HCT116 (cell line): ENCODE measurements around the gene LAMC3. TPM values are rescaled to one million over a fixed set of nuclear protein-coding genes. Genes with fewer than 3 reads are reported as not detected.

Source experiments
- ATAC-seq: fragments of 200-7000 bp; cut with Tn5 transposase; 2 replicates; pipeline ENCODE4 v1.9.1; 2020; ENCODE audit warnings: mild to moderate bottlenecking, moderate library complexity
- BruUV-seq: library from RNA; stranded (reverse); fragments of 400-500 nt; replicated peaks from 2 replicates; lab custom pipeline; 2021; lab: Mats Ljungman, UMichigan
- CTCF ChIA-PET: fragments of 300-600 bp; sonication (Branson Sonifier 250); formaldehyde crosslinking; loops from one replicate; lab custom pipeline; 2021; ENCODE audit warnings: antibody characterized with exemption; lab: Charles Lee
- POLR2A ChIA-PET: fragments of 300-600, 350-600 bp; sonication (Branson Sonifier 250); formaldehyde crosslinking; loops from one replicate; lab custom pipeline; 2021; ENCODE audit warnings: antibody characterized with exemption; lab: Charles Lee
- RAD21 ChIA-PET, 2 experiments: fragments of 300-600 bp; sonication (Branson Sonifier 250); formaldehyde crosslinking; loops; one replicate each; lab custom pipeline; 2023; ENCODE audit warnings: low total read pairs in 2 of 2; ENCODE audit not compliant: uncharacterized antibody in 2 of 2, unreplicated experiment in 2 of 2, low non-redundant PET in 1 of 2; lab: Charles Lee
- DNase-seq: peaks from one replicate; pipeline ENCODE4 v3.0.0-alpha.2; 2010; ENCODE audit warnings: low read depth, low spot score
- H2AFZ ChIP-seq: fragments of 200-600 bp; shearing (Covaris generic), sonication (generic); 2 replicates; pipeline ENCODE4 v1.6.1; 2017; ENCODE audit warnings: low read depth, mixed run types, mixed read lengths, antibody characterized with exemption, low read length; ENCODE audit not compliant: poor library complexity, severe bottlenecking
- H3K27ac ChIP-seq: 2 replicates; pipeline ENCODE4 v1.5.1; 2012; ENCODE audit warnings: low read depth, low read length
- H3K27me3 ChIP-seq: fragments of 200-600 bp; sonication (generic); 2 replicates; pipeline ENCODE4 v1.6.1; 2016; ENCODE audit warnings: mixed run types, low read length, mixed read lengths; ENCODE audit not compliant: insufficient read depth
- H3K36me3 ChIP-seq, 2 experiments: fragments of 200-500 bp in 1 of 2; fragments of 200-600 bp in 1 of 2; sonication (Bioruptor generic) in 1 of 2; sonication (generic) in 1 of 2; 2 replicates each; pipeline versions ENCODE4 v1.5.1 to v1.6.1; 2014 to 2016; ENCODE audit warnings: low read length in 2 of 2, inconsistent platforms in 1 of 2, mixed read lengths in 1 of 2, mixed run types in 1 of 2; ENCODE audit not compliant: insufficient read depth in 2 of 2, control insufficient read depth in 1 of 2
- H3K4me1 ChIP-seq, 2 experiments: fragments of 200-600 bp in 1 of 2; sonication (generic) in 1 of 2; 2 replicates each; pipeline versions ENCODE4 v1.5.1 to v1.6.1; 2012 to 2017; ENCODE audit warnings: low read length in 2 of 2, inconsistent platforms in 1 of 2, mild to moderate bottlenecking in 1 of 2, mixed read lengths in 1 of 2, mixed run types in 1 of 2, moderate library complexity in 1 of 2; ENCODE audit not compliant: insufficient read depth in 2 of 2, control insufficient read depth in 1 of 2
- H3K4me2 ChIP-seq: fragments of 200-600 bp; sonication (generic); 2 replicates; pipeline ENCODE4 v1.6.1; 2017; ENCODE audit warnings: mixed run types, low read length, mixed read lengths
- H3K4me3 ChIP-seq, 2 experiments: fragments of 200-600 bp in 1 of 2; sonication (generic) in 1 of 2; replicated peaks in 1 of 2; 2 replicates each; pipeline ENCODE4 v1.5.1; 2011 to 2016; ENCODE audit warnings: low read length in 2 of 2, control low read depth in 1 of 2, low read depth in 1 of 2, mild to moderate bottlenecking in 1 of 2, mixed read lengths in 1 of 2, mixed run types in 1 of 2
- H3K79me2 ChIP-seq: fragments of 200-600 bp; sonication (generic); 2 replicates; pipeline ENCODE4 v1.6.1; 2017; ENCODE audit warnings: mild to moderate bottlenecking, mixed run types, low read length, moderate library complexity, mixed read lengths; ENCODE audit not compliant: insufficient read depth
- H3K9ac ChIP-seq: fragments of 200-600 bp; sonication (generic); 2 replicates; pipeline ENCODE4 v1.6.1; 2016; ENCODE audit warnings: low read length, mixed read lengths
- H3K9me2 ChIP-seq: fragments of 200-600 bp; sonication (generic), shearing (Covaris generic); 2 replicates; pipeline ENCODE4 v1.6.1; 2017; ENCODE audit warnings: mixed run types, mild to moderate bottlenecking, moderate library complexity; ENCODE audit not compliant: insufficient read depth
- H3K9me3 ChIP-seq, 2 experiments: fragments of 200-500 bp in 1 of 2; fragments of 200-600 bp in 1 of 2; sonication (Bioruptor generic) in 1 of 2; sonication (generic) in 1 of 2; 2 replicates each; pipeline ENCODE4 v1.6.1; 2014 to 2017; ENCODE audit warnings: low read length in 2 of 2, mixed read lengths in 2 of 2, inconsistent platforms in 1 of 2, low read depth in 1 of 2, mild to moderate bottlenecking in 1 of 2, mixed run types in 1 of 2, moderate library complexity in 1 of 2; ENCODE audit not compliant: control insufficient read depth in 1 of 2, insufficient read depth in 1 of 2
- H4K20me1 ChIP-seq: fragments of 200-600 bp; sonication (generic), shearing (Covaris generic); 2 replicates; pipeline ENCODE4 v1.6.1; 2017; ENCODE audit warnings: mixed run types, mild to moderate bottlenecking, moderate library complexity; ENCODE audit not compliant: insufficient read depth
- ATF3 ChIP-seq: IDR thresholded peaks from 2 replicates; pipeline ENCODE4 v1.6.1; 2012
- CEBPB ChIP-seq: IDR thresholded peaks from 2 replicates; pipeline ENCODE4 v1.6.1; 2012; ENCODE audit warnings: low read depth
- EGR1 ChIP-seq: IDR thresholded peaks from 2 replicates; pipeline ENCODE4 v1.6.1; 2012; ENCODE audit warnings: low read depth
- ELF1 ChIP-seq: IDR thresholded peaks from 2 replicates; pipeline ENCODE4 v1.6.1; 2012; ENCODE audit warnings: low read depth, borderline replicate concordance
- EZH2 ChIP-seq: fragments of 200-600 bp; sonication (generic); IDR thresholded peaks from 2 replicates; pipeline ENCODE4 v1.6.1; 2017; ENCODE audit warnings: antibody characterized with exemption, mixed run types
- EZH2phosphoT487 ChIP-seq: fragments of 200-600 bp; IDR thresholded peaks from 2 replicates; pipeline ENCODE4 v1.6.1; 2018; ENCODE audit warnings: antibody characterized with exemption, borderline replicate concordance
- FOSL1 ChIP-seq: IDR thresholded peaks from 2 replicates; pipeline ENCODE4 v1.6.1; 2012; ENCODE audit warnings: low read depth
- POLR2A ChIP-seq: IDR thresholded peaks from 2 replicates; pipeline ENCODE4 v1.7.0; 2011; ENCODE audit warnings: borderline replicate concordance; ENCODE audit not compliant: insufficient read depth, insufficient read length; ENCODE audit errors: extremely low read depth
- POLR2AphosphoS5 ChIP-seq: IDR thresholded peaks from 2 replicates; pipeline ENCODE4 v1.6.1; 2011; ENCODE audit warnings: mild to moderate bottlenecking, low read depth, low read length, moderate library complexity
- RAD21 ChIP-seq: IDR thresholded peaks from 2 replicates; pipeline ENCODE4 v1.6.1; 2012; ENCODE audit warnings: low read depth, mild to moderate bottlenecking
- SIN3A ChIP-seq: IDR thresholded peaks from 2 replicates; pipeline ENCODE4 v1.6.1; 2012; ENCODE audit warnings: low read depth
- SP1 ChIP-seq: IDR thresholded peaks from 2 replicates; pipeline ENCODE4 v1.6.1; 2012; ENCODE audit warnings: low read depth
- SRF ChIP-seq: IDR thresholded peaks from 2 replicates; pipeline ENCODE4 v1.6.1; 2012; ENCODE audit warnings: low read depth
- TCF7L2 ChIP-seq: IDR thresholded peaks from 2 replicates; pipeline ENCODE4 v1.7.0; 2011; ENCODE audit warnings: borderline replicate concordance, inconsistent platforms; ENCODE audit not compliant: insufficient read depth, insufficient read length; ENCODE audit errors: extremely low read depth
- YY1 ChIP-seq: IDR thresholded peaks from 2 replicates; pipeline ENCODE4 v1.6.1; 2011; ENCODE audit warnings: low read length, low read depth, moderate library complexity, mild to moderate bottlenecking; ENCODE audit not compliant: insufficient replicate concordance; ENCODE audit errors: extremely low read depth
- ZBTB33 ChIP-seq: IDR thresholded peaks from 2 replicates; pipeline ENCODE4 v1.6.1; 2011; ENCODE audit warnings: mild to moderate bottlenecking, low read length, moderate library complexity; ENCODE audit not compliant: insufficient replicate concordance; ENCODE audit errors: extremely low read depth
- ZFX ChIP-seq: fragments of 450-650 bp; IDR thresholded peaks from 2 replicates; pipeline ENCODE4 v1.6.1; 2017
- ZNF274 ChIP-seq: fragments of 200-500 bp; sonication (Bioruptor generic); IDR thresholded peaks from 2 replicates; pipeline ENCODE4 v1.6.1; 2014; ENCODE audit warnings: mild to moderate bottlenecking, low read depth, low read length, inconsistent platforms
- intact Hi-C: fragments of 100-400 bp; cut with micrococcal nuclease; formaldehyde crosslinking; loops from 2 replicates; pipeline ENCODE4 v1.10.0; 2022
- total RNA-seq: library from RNA; stranded (reverse); gene quantifications from one replicate; pipeline ENCODE4 v1.2.1, GENCODE V29; 2021; ENCODE audit not compliant: unreplicated experiment
- TF ChIP-seq, protein P1 (sequence below): IDR thresholded peaks from 2 replicates; pipeline ENCODE4 v1.6.1; 2012; ENCODE audit warnings: low read depth
- TF ChIP-seq, protein P2 (sequence below): IDR thresholded peaks from 2 replicates; pipeline ENCODE4 v1.6.1; 2012

LAMC3 gene
- total RNA-seq, 1 experiment from 2014 or later = 7.7 TPM

DNA sequence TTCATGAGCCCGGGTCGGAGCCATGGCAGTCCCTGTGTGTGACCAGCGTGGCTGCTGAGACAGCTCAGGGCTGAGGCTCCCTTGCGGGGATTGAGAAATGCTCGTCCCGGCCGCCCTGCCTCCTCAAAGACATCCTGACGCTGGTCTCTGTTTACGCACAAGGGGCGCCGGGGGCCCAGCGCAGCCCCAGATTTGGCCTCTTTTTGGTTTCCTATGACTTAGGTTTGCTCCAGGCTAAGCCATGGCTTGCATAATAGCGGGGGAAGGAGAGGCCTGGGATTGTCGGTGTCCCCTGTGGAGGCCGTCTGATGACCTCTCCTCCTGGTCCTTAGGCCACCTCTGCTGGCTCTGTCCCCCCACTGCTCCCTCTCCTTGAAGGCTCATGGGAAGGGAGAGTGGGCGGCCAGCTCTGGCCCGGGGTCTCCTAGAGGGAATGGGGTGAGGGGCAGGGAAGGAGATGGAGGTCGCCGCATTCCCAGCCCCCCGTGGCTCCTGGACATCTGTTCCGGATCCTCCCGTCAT, 3.5 kb downstream of the LAMC3 start:
- ATAC-seq (no peak), DNase-seq (no peak)
- Histone ChIP-seq H2AFZ (no peak overlapping the region), H3K9me3 (no peaks in the 10 kb centered on the region), H3K4me3 (no peak overlapping the region), H4K20me1 (no peaks in the 10 kb centered on the region), H3K9ac (no peak overlapping the region), H3K27me3 (no peaks in the 10 kb centered on the region), H3K4me2 (no peak overlapping the region), H3K9me2 (no peaks in the 10 kb centered on the region), H3K79me2 (no peaks in the 10 kb centered on the region), H3K4me1 (peaks cover 3 to 14% of the 10 kb centered on the region in 2 experiments), H3K27ac (no peak overlapping the region), H3K36me3 (no peaks in the 10 kb centered on the region)
- TF ChIP-seq ELF1 (no peak), POLR2A (no peak), SRF (no peak), SP1 (no peak), ZNF274 (no peak), FOSL1 (no peak), CEBPB (no peak), ATF3 (no peak), RAD21 (no peak), EZH2phosphoT487 (no peak), ZBTB33 (no peak), SIN3A (no peak), POLR2AphosphoS5 (no peak), YY1 (no peak), EZH2 (no peak), TCF7L2 (no peak), EGR1 (no peak), ZFX (no peak)
- TF ChIP-seq, protein P1, sequence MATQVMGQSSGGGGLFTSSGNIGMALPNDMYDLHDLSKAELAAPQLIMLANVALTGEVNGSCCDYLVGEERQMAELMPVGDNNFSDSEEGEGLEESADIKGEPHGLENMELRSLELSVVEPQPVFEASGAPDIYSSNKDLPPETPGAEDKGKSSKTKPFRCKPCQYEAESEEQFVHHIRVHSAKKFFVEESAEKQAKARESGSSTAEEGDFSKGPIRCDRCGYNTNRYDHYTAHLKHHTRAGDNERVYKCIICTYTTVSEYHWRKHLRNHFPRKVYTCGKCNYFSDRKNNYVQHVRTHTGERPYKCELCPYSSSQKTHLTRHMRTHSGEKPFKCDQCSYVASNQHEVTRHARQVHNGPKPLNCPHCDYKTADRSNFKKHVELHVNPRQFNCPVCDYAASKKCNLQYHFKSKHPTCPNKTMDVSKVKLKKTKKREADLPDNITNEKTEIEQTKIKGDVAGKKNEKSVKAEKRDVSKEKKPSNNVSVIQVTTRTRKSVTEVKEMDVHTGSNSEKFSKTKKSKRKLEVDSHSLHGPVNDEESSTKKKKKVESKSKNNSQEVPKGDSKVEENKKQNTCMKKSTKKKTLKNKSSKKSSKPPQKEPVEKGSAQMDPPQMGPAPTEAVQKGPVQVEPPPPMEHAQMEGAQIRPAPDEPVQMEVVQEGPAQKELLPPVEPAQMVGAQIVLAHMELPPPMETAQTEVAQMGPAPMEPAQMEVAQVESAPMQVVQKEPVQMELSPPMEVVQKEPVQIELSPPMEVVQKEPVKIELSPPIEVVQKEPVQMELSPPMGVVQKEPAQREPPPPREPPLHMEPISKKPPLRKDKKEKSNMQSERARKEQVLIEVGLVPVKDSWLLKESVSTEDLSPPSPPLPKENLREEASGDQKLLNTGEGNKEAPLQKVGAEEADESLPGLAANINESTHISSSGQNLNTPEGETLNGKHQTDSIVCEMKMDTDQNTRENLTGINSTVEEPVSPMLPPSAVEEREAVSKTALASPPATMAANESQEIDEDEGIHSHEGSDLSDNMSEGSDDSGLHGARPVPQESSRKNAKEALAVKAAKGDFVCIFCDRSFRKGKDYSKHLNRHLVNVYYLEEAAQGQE = no peak
- TF ChIP-seq, protein P2, sequence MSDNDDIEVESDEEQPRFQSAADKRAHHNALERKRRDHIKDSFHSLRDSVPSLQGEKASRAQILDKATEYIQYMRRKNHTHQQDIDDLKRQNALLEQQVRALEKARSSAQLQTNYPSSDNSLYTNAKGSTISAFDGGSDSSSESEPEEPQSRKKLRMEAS = no peak
- ChIA-PET POLR2A (no interaction called here), CTCF (interaction anchor here (0.9 kb wide), 1 partner anchor 15 kb away, joined by 3 read pairs; no protein-coding TSS in a partner anchor), RAD21 (no interaction called here)
- BruUV-seq = no TSS peak
- intact Hi-C loops = no loop called here
